Measurements from ENCODE around the gene SEBOX. TPM values are rescaled to one million over a fixed set of nuclear protein-coding genes. Genes with fewer than 3 reads are reported as not detected.

Gene SEBOX
- total RNA-seq, 1 donor = not detected

DNA sequence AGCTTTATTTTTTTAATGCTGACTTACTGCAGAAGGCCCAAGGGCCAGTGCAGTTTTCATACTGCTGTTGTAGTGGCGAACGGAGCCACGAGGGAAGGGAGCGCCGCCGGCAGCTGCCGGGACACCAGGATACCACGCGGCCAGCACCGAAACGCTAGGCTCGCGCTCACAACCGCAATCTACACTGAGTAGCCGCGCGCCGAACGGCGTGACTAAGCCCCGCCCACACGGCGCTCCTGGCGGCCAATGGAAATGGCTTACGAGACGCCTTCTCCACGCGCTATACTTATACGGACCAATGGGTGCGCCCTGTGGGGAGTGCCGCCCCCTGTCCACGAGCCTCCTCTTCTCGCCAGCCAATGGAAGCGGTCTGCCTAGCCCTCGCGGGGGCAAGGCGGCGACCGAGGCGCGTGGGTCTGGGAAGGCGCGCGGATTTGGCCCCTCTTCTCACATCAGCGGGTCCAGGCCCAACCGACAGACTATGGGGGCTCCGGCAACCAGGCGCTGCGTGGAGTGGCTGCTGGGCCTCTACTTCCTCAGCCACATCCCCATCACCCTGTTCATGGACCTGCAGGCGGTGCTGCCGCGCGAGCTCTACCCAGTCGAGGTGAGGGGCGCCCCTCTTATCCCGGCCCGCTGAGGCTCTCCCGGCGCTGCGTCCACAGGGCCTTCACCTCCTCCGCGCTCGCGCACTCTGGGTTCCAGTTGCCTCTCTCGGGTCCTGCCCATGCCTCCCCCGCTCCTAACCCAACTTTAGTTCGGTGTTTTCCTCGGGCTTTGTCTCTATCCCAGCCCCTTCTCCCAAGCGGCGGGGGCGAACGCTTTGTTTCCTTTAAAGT, 46.0 kb downstream of the SEBOX start, which contains the start of gene TMEM97:
Gene TMEM97, plus strand, starts transcription at position 442 of the 839 bp plus-strand sequence. Its CDS starts 40 bp downstream, at position 482.
- H3K4me3 ChIP-seq (ENCODE audit: low read depth, low read length) = peak within 1 kb of the TSS; percentile 83
- peak; percentile 96 for DNase-seq (ENCODE audit: low read depth)
- TF ChIP-seq, protein P1, sequence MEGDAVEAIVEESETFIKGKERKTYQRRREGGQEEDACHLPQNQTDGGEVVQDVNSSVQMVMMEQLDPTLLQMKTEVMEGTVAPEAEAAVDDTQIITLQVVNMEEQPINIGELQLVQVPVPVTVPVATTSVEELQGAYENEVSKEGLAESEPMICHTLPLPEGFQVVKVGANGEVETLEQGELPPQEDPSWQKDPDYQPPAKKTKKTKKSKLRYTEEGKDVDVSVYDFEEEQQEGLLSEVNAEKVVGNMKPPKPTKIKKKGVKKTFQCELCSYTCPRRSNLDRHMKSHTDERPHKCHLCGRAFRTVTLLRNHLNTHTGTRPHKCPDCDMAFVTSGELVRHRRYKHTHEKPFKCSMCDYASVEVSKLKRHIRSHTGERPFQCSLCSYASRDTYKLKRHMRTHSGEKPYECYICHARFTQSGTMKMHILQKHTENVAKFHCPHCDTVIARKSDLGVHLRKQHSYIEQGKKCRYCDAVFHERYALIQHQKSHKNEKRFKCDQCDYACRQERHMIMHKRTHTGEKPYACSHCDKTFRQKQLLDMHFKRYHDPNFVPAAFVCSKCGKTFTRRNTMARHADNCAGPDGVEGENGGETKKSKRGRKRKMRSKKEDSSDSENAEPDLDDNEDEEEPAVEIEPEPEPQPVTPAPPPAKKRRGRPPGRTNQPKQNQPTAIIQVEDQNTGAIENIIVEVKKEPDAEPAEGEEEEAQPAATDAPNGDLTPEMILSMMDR (IDR thresholded peaks at IDR 0.05; ENCODE audit: insufficient read depth, low read length) = peak; percentile 5

DNA sequence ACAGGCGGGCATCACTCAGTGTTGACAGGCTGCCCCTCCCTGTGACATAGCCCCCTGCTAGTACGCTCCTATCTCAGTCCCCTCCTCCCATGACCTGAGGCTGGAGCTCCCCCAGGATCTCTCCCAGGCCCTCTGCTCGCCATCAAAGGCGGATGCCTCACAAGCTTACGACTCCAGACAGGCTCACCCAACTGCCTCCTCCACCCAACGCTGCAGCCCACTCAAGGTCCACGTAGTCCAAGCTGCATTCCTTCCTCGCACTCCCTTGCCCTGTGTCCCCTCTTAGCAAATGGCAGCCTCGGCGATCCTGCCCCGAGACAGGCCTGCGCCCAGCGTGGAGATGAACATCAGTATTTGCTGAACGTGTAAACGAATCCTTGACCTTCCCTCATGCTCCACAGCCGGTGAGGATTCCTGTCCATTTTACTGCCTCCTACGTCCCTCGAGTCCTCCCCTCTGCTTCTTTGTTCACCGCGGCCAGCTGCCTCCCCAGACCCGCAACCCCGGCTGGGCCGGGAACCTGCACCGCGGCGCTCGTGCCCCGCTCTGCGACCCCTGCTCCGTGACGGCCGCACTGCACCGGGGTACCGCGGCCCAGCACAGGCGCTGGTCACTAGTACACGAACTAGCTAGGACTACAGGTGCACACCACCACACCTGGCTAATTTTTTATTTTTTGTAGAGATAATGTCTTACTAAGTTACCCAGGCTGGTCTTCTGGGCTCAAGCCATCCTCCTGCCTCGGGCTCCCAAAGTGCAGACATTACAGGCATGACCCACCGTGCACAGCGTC, 46.8 kb downstream of the SEBOX start:
- H3K4me3 ChIP-seq (ENCODE audit: low read depth, low read length) = peak overlapping the region; percentile 83
- TF ChIP-seq, protein P1 (IDR thresholded peaks at IDR 0.05; ENCODE audit: insufficient read depth, low read length) = no peak
- no peak for DNase-seq (ENCODE audit: low read depth)

DNA sequence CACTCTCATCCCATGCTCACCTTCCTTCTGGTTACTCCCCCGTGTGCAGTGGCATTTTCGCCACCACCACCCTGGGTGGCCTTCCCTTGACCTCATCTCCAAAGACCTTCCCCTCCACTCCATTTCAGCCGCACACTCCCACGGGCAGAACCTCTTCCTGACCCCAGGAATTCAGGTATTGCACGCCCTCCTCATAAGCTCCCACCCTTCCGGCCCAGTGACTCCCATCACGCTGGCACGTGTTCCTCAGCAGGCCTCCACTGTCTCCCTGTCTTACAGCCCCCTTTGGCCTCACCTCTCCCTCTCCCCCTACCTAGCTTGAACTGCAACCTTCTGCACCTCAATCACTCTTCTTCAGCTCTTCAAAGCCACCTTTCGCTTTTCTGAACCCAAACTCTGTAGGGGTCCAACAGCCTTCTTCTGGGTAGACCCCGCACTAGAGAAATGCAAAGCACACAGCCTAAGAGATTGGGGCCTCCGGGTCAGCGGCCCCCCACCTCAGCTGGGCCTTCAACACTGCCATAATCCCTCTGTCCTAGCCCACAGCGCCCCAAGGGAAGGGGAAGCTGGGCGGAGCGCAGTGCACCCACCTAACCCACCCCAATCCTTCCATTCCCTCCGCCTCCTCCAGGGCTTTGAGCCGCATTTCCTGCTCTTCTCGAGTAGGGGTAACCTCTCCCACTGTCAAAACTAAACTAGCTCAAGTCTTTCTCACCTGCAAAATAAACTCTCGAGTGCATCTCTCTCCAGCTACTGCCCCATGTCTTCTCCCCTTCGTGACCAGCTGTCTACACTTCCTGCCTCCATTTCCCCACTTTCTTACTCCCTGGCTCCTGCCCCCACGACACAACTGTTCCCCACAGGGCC, 47.7 kb downstream of the SEBOX start:
- TF ChIP-seq, protein P1 (IDR thresholded peaks at IDR 0.05; ENCODE audit: insufficient read depth, low read length) = no peak
- no peak for DNase-seq (ENCODE audit: low read depth)
- H3K4me3 ChIP-seq (ENCODE audit: low read depth, low read length) = no peak overlapping the region

DNA sequence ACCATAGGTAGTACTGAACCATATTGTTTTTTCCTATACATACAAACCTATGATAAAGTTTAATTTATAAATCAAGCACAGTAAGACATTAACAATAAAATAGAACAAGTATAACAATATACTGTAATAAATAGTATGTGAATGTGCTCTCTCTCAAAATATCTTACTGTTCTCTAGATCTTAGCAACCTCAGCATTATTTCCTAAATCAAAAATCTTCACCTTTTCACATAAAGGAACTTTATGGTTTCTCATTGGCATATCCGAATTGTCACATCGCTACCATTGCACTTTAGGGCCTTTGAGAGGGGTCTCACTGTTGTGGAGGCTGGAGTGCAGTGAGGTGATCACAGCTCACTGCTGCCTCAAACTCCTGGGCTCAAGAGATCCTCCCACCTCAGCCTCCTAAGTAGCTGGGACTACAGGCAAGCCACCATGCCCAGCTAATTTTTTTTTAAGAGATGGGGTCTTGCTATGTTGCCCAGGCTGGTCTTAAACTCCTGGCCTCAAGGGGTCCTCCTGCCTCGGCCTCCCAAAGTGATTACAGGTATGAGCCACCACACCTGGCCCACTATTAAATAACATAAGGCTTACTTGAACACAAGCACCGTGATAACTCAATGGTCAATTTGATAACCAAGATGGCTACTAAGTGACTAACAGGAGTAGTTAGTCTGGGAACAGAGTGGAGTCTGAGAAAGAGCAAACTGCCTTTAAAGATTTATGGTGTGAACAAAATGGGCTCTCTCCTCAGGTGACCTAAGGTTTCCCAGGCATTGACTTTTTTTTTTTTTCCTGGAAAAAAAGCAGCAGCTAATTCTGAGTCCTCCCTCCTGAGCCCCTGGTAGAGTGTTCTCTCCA, 48.9 kb downstream of the SEBOX start:
- no peak overlapping the region for H3K4me3 ChIP-seq (ENCODE audit: low read depth, low read length)
- TF ChIP-seq, protein P1 (IDR thresholded peaks at IDR 0.05; ENCODE audit: insufficient read depth, low read length) = no peak
- no peak for DNase-seq (ENCODE audit: low read depth)

DNA sequence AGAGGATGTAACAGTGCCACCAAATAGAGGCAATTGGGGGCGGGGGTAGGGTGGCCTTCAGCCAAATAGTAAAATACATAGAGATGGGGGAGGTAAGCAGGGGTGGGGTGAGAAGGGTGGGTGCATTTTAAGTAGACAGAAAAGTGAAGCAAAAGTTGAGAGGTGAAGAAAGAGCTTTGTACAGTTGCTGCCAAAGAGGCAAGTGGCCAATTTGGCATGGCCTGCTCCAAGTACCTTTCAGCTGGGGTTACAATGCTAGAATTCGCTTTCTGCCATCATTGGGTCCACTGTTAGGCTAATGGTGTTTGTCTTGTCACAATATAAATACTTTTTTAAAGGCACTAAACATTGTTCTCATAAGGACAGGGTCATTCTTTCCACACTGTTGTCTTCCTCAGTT, 51.2 kb downstream of the SEBOX start:
- TF ChIP-seq, protein P1 (IDR thresholded peaks at IDR 0.05; ENCODE audit: insufficient read depth, low read length) = no peak
- DNase-seq (ENCODE audit: low read depth) = no peak
- H3K4me3 ChIP-seq (ENCODE audit: low read depth, low read length) = no peak overlapping the region

Other genes starting within 250 kb of the SEBOX start
- 14.8 and 20.5 TPM in 2 replicates for gene TMEM97, start 46.0 kb downstream of the SEBOX start, total RNA-seq (ENCODE audit: low replicate concordance)
- gene IFT20, start 29.7 kb downstream of the SEBOX start, total RNA-seq (ENCODE audit: low replicate concordance) = 46.9 and 59.8 TPM in 2 replicates
- gene TNFAIP1, start 29.4 kb downstream of the SEBOX start, total RNA-seq (ENCODE audit: low replicate concordance) = 10.1 and 23.7 TPM in 2 replicates
- 22.9 and 66.6 TPM in 2 replicates for gene POLDIP2, start 7.7 kb downstream of the SEBOX start, total RNA-seq (ENCODE audit: low replicate concordance)
- 0.09 and 0.82 TPM in 2 replicates for gene VTN, start 5.1 kb upstream of the SEBOX start, total RNA-seq (ENCODE audit: low replicate concordance)
- gene SARM1, start 6.5 kb upstream of the SEBOX start, total RNA-seq (ENCODE audit: low replicate concordance) = 7.8 and 9.0 TPM in 2 replicates
- 2.0 and 7.9 TPM in 2 replicates for gene SLC46A1, start 41.0 kb upstream of the SEBOX start, total RNA-seq (ENCODE audit: low replicate concordance)
- not detected in 2 replicates for gene SLC13A2, start 108.4 kb upstream of the SEBOX start, total RNA-seq (ENCODE audit: low replicate concordance)
- gene FOXN1, start 141.1 kb upstream of the SEBOX start, total RNA-seq (ENCODE audit: low replicate concordance) = not detected in 2 replicates
- 12.2 and 18.2 TPM in 2 replicates for gene UNC119, start 187.4 kb upstream of the SEBOX start, total RNA-seq (ENCODE audit: low replicate concordance)
- gene PIGS, start 206.3 kb upstream of the SEBOX start, total RNA-seq (ENCODE audit: low replicate concordance) = 15.8 and 26.9 TPM in 2 replicates
- 17.6 and 36.3 TPM in 2 replicates for gene ALDOC, start 211.7 kb upstream of the SEBOX start, total RNA-seq (ENCODE audit: low replicate concordance)
- 7.4 and 31.8 TPM in 2 replicates for gene SPAG5, start 233.8 kb upstream of the SEBOX start, total RNA-seq (ENCODE audit: low replicate concordance)
- 4.3 TPM in 1 of 2 replicates, not detected in the other for gene RSKR, start 249.0 kb upstream of the SEBOX start, total RNA-seq (ENCODE audit: low replicate concordance)